Measurements from ENCODE around the gene GALNT15. TPM values are rescaled to one million over a fixed set of nuclear protein-coding genes. Genes with fewer than 3 reads are reported as not detected.
A peak's percentile ranks its signal among the peaks of the same experiment; 100 is the strongest.

The GALNT15 gene
- total RNA-seq, 1 donor from 2014 or later, result 3.7 TPM

DNA sequence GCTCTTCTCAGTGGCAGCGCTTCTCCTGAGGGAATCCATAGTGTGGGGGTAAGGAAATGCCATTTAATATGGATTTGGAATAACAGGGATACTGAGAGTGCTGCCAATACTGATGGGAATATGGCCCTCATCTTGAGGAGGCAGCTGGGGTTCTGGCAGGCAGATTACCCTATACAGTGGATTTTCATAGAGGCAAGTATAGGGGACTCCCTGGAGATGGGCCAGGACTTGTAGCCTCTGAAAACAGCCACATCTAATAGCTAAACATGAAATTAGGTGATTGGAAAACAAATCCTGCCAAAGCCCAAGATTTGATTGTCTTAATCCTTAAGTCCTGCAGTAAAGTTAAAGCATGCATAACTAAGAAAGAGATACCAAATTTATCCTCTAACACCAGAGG, 59.3 kb downstream of the GALNT15 start:
- Histone ChIP-seq H3K4me1 (ENCODE audit: control insufficient read depth in 3 of 3, insufficient read depth in 3 of 3, low read length in 3 of 3) (no peaks in the 10 kb centered on the region), H3K36me3 (ENCODE audit: control insufficient read depth in 3 of 3, insufficient read depth in 3 of 3, low read length in 3 of 3) (no peaks in the 10 kb centered on the region), H3K27me3 (ENCODE audit: control insufficient read depth in 3 of 3, insufficient read depth in 3 of 3, low read length in 3 of 3) (no peaks in the 10 kb centered on the region), H3K4me3 (ENCODE audit: low read length in 3 of 3) (no peak overlapping the region), H3K27ac (ENCODE audit: low read depth, low read length) (no peak overlapping the region), H3K9ac (ENCODE audit: low read depth in 1 of 3, low read length in 3 of 3) (no peak overlapping the region), H3K9me3 (ENCODE audit: control insufficient read depth in 3 of 3, low read length in 3 of 3) (no peaks in the 10 kb centered on the region)

DNA sequence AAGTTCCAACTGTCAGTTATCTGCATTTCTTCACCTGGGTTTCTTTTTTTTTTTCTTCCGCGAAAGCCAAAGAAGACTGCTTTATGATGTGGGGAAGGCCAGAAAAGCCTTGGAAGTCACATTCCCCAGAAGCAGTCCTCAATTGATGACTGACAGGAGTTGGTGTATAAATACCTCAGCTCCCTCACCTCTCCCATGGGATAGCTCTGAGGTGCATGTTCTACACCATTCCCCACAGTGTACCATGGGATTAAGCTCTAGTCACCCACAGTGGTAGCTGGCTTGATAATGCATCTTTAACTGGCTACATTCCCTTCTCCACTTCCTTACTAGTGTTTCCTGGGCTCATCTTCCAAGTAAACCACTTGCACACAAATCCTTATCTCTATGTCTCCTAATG, 59.8 kb downstream of the GALNT15 start:
- Histone ChIP-seq H3K36me3 (ENCODE audit: control insufficient read depth in 3 of 3, insufficient read depth in 3 of 3, low read length in 3 of 3) (no peaks in the 10 kb centered on the region), H3K4me1 (ENCODE audit: control insufficient read depth in 3 of 3, insufficient read depth in 3 of 3, low read length in 3 of 3) (no peaks in the 10 kb centered on the region), H3K9ac (ENCODE audit: low read depth in 1 of 3, low read length in 3 of 3) (no peak overlapping the region), H3K4me3 (ENCODE audit: low read length in 3 of 3) (no peak overlapping the region), H3K27me3 (ENCODE audit: control insufficient read depth in 3 of 3, insufficient read depth in 3 of 3, low read length in 3 of 3) (no peaks in the 10 kb centered on the region), H3K27ac (ENCODE audit: low read depth, low read length) (no peak overlapping the region), H3K9me3 (ENCODE audit: control insufficient read depth in 3 of 3, low read length in 3 of 3) (no peaks in the 10 kb centered on the region)

DNA sequence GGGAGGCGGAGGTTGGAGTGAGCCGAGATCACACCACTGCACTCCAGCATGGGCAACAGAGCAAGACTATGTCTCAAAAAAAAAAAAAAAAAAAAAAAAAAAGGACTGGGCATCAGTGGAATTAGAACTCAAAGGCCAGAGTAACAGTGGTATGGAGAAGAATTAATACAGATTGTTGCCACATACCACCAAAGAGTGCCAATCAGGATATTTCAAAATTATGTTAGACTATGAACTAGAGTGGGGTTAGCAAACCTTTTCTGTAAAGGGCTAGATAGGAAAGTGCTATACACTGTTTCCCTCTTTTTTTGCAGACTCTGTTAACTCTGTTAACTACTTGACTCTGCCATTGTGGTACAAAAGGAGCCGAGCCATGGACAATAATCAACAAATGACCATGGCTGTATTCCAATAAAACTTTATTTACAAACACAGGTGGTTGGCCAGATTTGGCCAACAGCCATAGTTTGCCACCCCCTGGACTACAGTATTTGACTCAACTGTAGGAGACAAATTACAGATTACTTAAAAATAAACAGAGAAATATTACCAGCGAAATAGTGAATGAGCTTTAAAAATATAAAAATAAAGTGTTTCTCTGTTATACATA, 61.7 kb downstream of the GALNT15 start:
- no peak overlapping the region for H3K27ac ChIP-seq (ENCODE audit: low read depth, low read length)
- no peaks in the 10 kb centered on the region for H3K27me3 ChIP-seq (ENCODE audit: control insufficient read depth in 3 of 3, insufficient read depth in 3 of 3, low read length in 3 of 3)
- no peaks in the 10 kb centered on the region for H3K36me3 ChIP-seq (ENCODE audit: control insufficient read depth in 3 of 3, insufficient read depth in 3 of 3, low read length in 3 of 3)
- no peak overlapping the region for H3K9ac ChIP-seq (ENCODE audit: low read depth in 1 of 3, low read length in 3 of 3)
- H3K4me1 ChIP-seq (ENCODE audit: control insufficient read depth in 3 of 3, insufficient read depth in 3 of 3, low read length in 3 of 3), result peaks cover 0 to 7% (median 6%) of the 10 kb centered on the region in 3 donors
- H3K4me3 ChIP-seq (ENCODE audit: low read length in 3 of 3), result no peak overlapping the region
- no peaks in the 10 kb centered on the region for H3K9me3 ChIP-seq (ENCODE audit: control insufficient read depth in 3 of 3, low read length in 3 of 3)

DNA sequence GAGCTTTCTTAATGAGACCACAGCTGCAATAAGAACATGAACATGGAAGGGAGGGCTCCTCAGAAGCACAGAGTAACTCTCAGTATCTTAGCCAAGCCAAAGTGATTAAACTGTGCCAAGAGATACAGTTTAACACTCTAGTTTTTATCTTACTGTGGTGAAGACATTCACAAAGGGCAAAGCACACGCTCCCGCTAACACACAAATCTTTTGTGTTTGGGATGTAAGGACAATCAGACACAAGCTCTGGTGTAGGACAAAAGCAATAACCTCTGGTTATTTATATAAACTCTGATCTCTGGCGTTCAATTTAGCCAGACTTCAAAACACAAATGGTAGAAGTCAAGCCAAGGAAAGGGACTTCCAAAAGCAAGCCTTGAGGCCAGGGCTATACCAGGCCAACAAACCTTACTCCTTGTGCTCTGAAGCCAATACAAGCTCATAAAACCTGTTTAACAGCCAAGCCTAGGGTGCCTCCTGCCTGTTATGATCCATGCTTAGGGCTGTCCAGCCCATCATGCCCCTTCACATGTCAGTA, 62.4 kb downstream of the GALNT15 start:
- H3K27ac ChIP-seq (ENCODE audit: low read depth, low read length), result no peak overlapping the region
- no peaks in the 10 kb centered on the region for H3K36me3 ChIP-seq (ENCODE audit: control insufficient read depth in 3 of 3, insufficient read depth in 3 of 3, low read length in 3 of 3)
- peaks cover 0 to 7% (median 6%) of the 10 kb centered on the region in 3 donors for H3K4me1 ChIP-seq (ENCODE audit: control insufficient read depth in 3 of 3, insufficient read depth in 3 of 3, low read length in 3 of 3)
- no peak overlapping the region for H3K4me3 ChIP-seq (ENCODE audit: low read length in 3 of 3)
- H3K27me3 ChIP-seq (ENCODE audit: control insufficient read depth in 3 of 3, insufficient read depth in 3 of 3, low read length in 3 of 3), result no peaks in the 10 kb centered on the region
- no peak overlapping the region for H3K9ac ChIP-seq (ENCODE audit: low read depth in 1 of 3, low read length in 3 of 3)
- H3K9me3 ChIP-seq (ENCODE audit: control insufficient read depth in 3 of 3, low read length in 3 of 3), result no peaks in the 10 kb centered on the region

DNA sequence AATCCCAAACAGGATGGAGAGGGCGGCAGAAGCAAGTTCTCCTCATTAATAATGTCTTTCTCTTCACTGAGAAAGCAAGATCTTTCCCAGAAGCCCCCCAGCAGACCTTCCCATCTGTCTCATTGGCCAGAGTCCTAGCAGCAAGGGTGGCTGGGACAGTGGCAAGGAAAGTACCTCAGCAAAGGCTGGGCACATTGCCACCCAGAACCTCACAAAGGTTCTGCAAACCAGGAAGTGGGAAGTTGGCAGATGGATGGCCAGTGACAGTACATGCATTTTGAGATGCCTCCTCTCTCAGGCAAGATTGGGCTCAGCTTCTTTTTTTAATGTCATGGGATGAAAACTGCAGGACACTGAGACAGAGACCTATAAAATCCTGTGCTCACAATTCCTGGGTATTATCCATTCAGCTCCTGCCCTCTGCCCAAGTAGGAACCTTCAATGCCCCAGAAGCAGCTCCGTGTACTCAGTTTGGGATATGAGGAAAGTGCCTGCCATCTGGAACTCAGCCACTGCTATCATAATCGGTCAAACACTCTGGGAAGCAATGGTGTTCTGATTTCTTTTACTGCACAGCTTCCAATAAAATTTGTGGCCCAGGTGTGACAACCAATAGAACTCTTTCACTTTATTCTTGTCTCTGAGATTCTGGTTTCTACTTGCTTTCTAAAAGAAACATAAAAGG, 64.7 kb downstream of the GALNT15 start:
- Histone ChIP-seq H3K27ac (ENCODE audit: low read depth, low read length) (peak overlapping the region; percentile 37), H3K9me3 (ENCODE audit: control insufficient read depth in 3 of 3, low read length in 3 of 3) (no peaks in the 10 kb centered on the region), H3K9ac (ENCODE audit: low read depth in 1 of 3, low read length in 3 of 3) (no peak overlapping the region), H3K27me3 (ENCODE audit: control insufficient read depth in 3 of 3, insufficient read depth in 3 of 3, low read length in 3 of 3) (no peaks in the 10 kb centered on the region), H3K36me3 (ENCODE audit: control insufficient read depth in 3 of 3, insufficient read depth in 3 of 3, low read length in 3 of 3) (no peaks in the 10 kb centered on the region), H3K4me1 (ENCODE audit: control insufficient read depth in 3 of 3, insufficient read depth in 3 of 3, low read length in 3 of 3) (peaks cover 13 to 19% (median 14%) of the 10 kb centered on the region in 3 donors), H3K4me3 (ENCODE audit: low read length in 3 of 3) (no peak overlapping the region)

DNA sequence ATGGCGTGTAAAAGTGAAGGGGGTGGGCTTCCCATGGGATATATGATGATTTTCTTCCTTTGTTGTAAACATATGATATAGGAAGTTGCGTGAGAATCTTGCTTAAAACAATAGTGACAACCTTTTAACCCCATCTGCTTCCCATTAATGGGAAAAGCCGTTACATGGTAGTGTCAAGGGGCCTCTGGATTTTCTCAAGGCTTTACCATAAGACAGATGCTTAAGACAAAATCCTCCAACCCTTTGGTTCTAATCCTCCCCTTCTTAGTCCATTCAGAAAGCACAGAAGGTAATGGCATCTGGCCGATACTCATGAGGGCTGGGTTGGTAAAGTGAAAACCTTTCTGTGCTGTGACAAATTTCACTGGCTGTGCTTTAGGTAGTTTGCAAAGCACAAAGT, 65.3 kb downstream of the GALNT15 start:
- H3K27ac ChIP-seq (ENCODE audit: low read depth, low read length), result peak overlapping the region; percentile 37
- H3K4me3 ChIP-seq (ENCODE audit: low read length in 3 of 3), result no peak overlapping the region
- no peak overlapping the region for H3K9ac ChIP-seq (ENCODE audit: low read depth in 1 of 3, low read length in 3 of 3)
- H3K36me3 ChIP-seq (ENCODE audit: control insufficient read depth in 3 of 3, insufficient read depth in 3 of 3, low read length in 3 of 3), result no peaks in the 10 kb centered on the region
- H3K27me3 ChIP-seq (ENCODE audit: control insufficient read depth in 3 of 3, insufficient read depth in 3 of 3, low read length in 3 of 3), result no peaks in the 10 kb centered on the region
- peaks cover 18 to 24% (median 19%) of the 10 kb centered on the region in 3 donors for H3K4me1 ChIP-seq (ENCODE audit: control insufficient read depth in 3 of 3, insufficient read depth in 3 of 3, low read length in 3 of 3)
- H3K9me3 ChIP-seq (ENCODE audit: control insufficient read depth in 3 of 3, low read length in 3 of 3), result no peaks in the 10 kb centered on the region

DNA sequence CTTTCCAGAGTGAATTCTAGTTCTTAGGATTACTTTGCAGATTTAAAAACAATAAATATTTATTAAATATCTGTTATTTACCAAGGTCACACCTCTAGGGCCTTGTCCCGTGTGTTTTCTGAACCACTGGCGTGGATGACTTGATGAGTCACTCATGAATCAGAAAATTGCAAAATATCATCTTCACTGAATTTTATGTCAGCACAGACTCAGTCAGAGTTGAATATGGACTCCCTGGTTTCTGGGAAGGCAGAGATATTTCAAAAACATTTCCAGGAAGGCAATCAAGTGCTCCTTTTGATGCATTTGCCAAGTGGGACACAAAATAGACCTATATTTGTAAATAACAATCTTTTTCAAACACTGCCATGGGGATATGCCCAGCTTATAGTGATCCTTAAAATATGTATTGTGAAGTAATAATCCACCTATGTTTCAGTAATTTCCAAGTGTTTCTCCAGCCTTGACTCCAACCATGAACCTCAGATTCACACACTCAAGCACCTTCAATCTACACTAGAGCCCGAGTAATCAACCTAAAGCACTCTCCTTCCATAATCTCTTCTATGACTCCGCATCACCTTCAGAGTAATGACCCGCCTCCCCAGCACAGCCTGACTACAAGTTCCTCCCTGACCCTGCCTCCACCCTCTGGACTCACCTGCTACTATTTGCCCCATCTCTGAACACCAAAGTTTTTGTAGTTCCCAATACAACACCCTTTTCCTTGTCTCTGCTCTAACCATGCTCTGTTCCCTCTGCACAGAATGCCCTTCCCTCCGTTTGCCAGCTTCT, 65.9 kb downstream of the GALNT15 start:
- Histone ChIP-seq H3K4me3 (ENCODE audit: low read length in 3 of 3) (no peak overlapping the region), H3K4me1 (ENCODE audit: control insufficient read depth in 3 of 3, insufficient read depth in 3 of 3, low read length in 3 of 3) (peaks cover 25 to 31% (median 26%) of the 10 kb centered on the region in 3 donors), H3K36me3 (ENCODE audit: control insufficient read depth in 3 of 3, insufficient read depth in 3 of 3, low read length in 3 of 3) (no peaks in the 10 kb centered on the region), H3K9ac (ENCODE audit: low read depth in 1 of 3, low read length in 3 of 3) (no peak overlapping the region), H3K27me3 (ENCODE audit: control insufficient read depth in 3 of 3, insufficient read depth in 3 of 3, low read length in 3 of 3) (no peaks in the 10 kb centered on the region), H3K9me3 (ENCODE audit: control insufficient read depth in 3 of 3, low read length in 3 of 3) (no peaks in the 10 kb centered on the region), H3K27ac (ENCODE audit: low read depth, low read length) (peak overlapping the region; percentile 27)

DNA sequence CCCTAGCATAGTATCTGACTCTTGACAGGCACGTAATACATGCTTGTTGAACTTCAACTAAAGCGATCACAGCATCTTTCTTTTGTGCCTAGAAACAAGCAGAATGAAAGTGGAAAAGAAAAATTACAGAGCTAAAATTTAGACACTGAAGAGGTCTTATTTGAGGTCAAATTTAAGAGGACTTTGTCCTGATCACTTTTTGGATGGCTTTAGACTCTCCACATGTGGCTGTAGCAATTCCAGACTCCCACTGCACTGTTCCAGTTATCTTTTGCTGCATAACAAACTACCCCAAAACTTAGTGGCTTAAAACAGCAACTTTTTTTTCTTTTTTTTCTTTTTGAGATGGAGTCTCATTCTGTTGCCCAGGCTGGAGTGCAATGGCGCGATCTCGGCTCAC, 66.7 kb downstream of the GALNT15 start:
- H3K4me1 ChIP-seq (ENCODE audit: control insufficient read depth in 3 of 3, insufficient read depth in 3 of 3, low read length in 3 of 3), result peaks cover 27 to 37% (median 28%) of the 10 kb centered on the region in 3 donors
- no peaks in the 10 kb centered on the region for H3K9me3 ChIP-seq (ENCODE audit: control insufficient read depth in 3 of 3, low read length in 3 of 3)
- peak overlapping the region; percentile 27 for H3K27ac ChIP-seq (ENCODE audit: low read depth, low read length)
- H3K9ac ChIP-seq (ENCODE audit: low read depth in 1 of 3, low read length in 3 of 3), result no peak overlapping the region
- H3K36me3 ChIP-seq (ENCODE audit: control insufficient read depth in 3 of 3, insufficient read depth in 3 of 3, low read length in 3 of 3), result no peaks in the 10 kb centered on the region
- no peak overlapping the region for H3K4me3 ChIP-seq (ENCODE audit: low read length in 3 of 3)
- H3K27me3 ChIP-seq (ENCODE audit: control insufficient read depth in 3 of 3, insufficient read depth in 3 of 3, low read length in 3 of 3), result no peaks in the 10 kb centered on the region

DNA sequence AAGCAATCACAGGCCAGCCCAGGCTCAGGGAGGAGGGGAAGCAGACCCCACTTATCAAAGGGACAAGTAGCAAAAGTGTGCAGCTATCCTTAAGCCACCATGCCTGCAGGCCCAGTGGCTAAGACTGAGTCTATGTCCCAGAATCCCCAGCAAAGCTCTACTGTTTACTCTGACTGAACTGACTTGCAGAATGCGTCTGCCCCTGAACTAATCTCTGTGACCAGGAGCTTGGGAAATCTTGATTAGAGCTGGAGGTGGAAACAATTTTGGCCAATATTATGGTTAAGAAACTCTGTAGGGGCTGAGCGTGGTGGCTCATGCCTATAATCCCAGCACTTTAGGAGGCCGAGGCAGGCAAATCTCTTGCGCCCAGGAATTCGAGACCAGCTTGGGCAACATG, 67.7 kb downstream of the GALNT15 start:
- no peak overlapping the region for H3K27ac ChIP-seq (ENCODE audit: low read depth, low read length)
- no peak overlapping the region for H3K4me3 ChIP-seq (ENCODE audit: low read length in 3 of 3)
- H3K4me1 ChIP-seq (ENCODE audit: control insufficient read depth in 3 of 3, insufficient read depth in 3 of 3, low read length in 3 of 3), result peaks cover 27 to 41% (median 30%) of the 10 kb centered on the region in 3 donors

More for the DNA sequence above, 67.7 kb downstream of the GALNT15 start:
- no peak overlapping the region for H3K9ac ChIP-seq (ENCODE audit: low read depth in 1 of 3, low read length in 3 of 3)
- H3K36me3 ChIP-seq (ENCODE audit: control insufficient read depth in 3 of 3, insufficient read depth in 3 of 3, low read length in 3 of 3), result no peaks in the 10 kb centered on the region
- H3K9me3 ChIP-seq (ENCODE audit: control insufficient read depth in 3 of 3, low read length in 3 of 3), result no peaks in the 10 kb centered on the region
- H3K27me3 ChIP-seq (ENCODE audit: control insufficient read depth in 3 of 3, insufficient read depth in 3 of 3, low read length in 3 of 3), result no peaks in the 10 kb centered on the region
